CD4-positive, alpha-beta memory T cell (primary cell): ENCODE data around the gene TMEM259. TPM values are rescaled to one million over a fixed set of nuclear protein-coding genes. Genes with fewer than 3 reads are reported as not detected.

Experiments
- CTCF ChIA-PET: fragments of 350-600 bp; sonication (Branson Sonifier 250); formaldehyde crosslinking; loops from one replicate; lab custom pipeline; 2021; ENCODE audit warnings: inconsistent platforms; ENCODE audit not compliant: partially characterized antibody; lab: Charles Lee
- POLR2A ChIA-PET: fragments of 350-600 bp; sonication (Branson Sonifier 250); formaldehyde crosslinking; loops from one replicate; lab custom pipeline; 2021; ENCODE audit not compliant: partially characterized antibody; lab: Charles Lee
- DNase-seq, 5 donors: peaks; one replicate each; pipeline versions ENCODE4 v3.0.0 to v3.0.0-alpha.2; 2020 to 2022; ENCODE audit warnings: mixed read lengths in 1 of 5
- H3K27ac ChIP-seq: one replicate; pipeline ENCODE4 v1.7.0; 2013; ENCODE audit warnings: low read depth, low read length
- H3K27me3 ChIP-seq: 2 replicates; pipeline ENCODE4 v1.7.0; 2013; ENCODE audit warnings: mild to moderate bottlenecking, low read length, moderate library complexity; ENCODE audit not compliant: insufficient read depth
- H3K36me3 ChIP-seq: 2 replicates; pipeline ENCODE4 v1.7.0; 2013; ENCODE audit warnings: mild to moderate bottlenecking, low read length, moderate library complexity; ENCODE audit not compliant: insufficient read depth
- H3K4me1 ChIP-seq: 2 replicates; pipeline ENCODE4 v1.7.0; 2013; ENCODE audit warnings: mild to moderate bottlenecking, low read length, moderate library complexity; ENCODE audit not compliant: insufficient read depth
- H3K4me3 ChIP-seq, 2 donors: one replicate each; pipeline ENCODE4 v1.7.0; 2013; ENCODE audit warnings: low read length in 2 of 2, mild to moderate bottlenecking in 1 of 2
- H3K9me3 ChIP-seq, 2 donors: one replicate each; pipeline ENCODE4 v1.7.0; 2013; ENCODE audit warnings: low read length in 2 of 2, control low read depth in 1 of 2; ENCODE audit not compliant: control insufficient read depth in 1 of 2
- H3K27ac Mint-ChIP-seq, 7 donors: one replicate each; pipeline ENCODE4 v1.8.0; 2020 to 2021; ENCODE audit warnings: mixed read lengths in 7 of 7, mild to moderate bottlenecking in 6 of 7, inconsistent platforms in 3 of 7, moderate library complexity in 3 of 7
- H3K27me3 Mint-ChIP-seq, 2 donors: one replicate each; pipeline ENCODE4 v1.8.0; 2020 to 2021; ENCODE audit warnings: mixed read lengths in 2 of 2
- H3K36me3 Mint-ChIP-seq, 2 donors: one replicate each; pipeline ENCODE4 v1.8.0; 2020 to 2021; ENCODE audit warnings: mixed read lengths in 2 of 2, inconsistent platforms in 1 of 2, mild to moderate bottlenecking in 1 of 2
- H3K4me1 Mint-ChIP-seq, 4 donors: one replicate each; pipeline ENCODE4 v1.8.0; 2020 to 2021; ENCODE audit warnings: mixed read lengths in 4 of 4, mild to moderate bottlenecking in 1 of 4
- H3K4me3 Mint-ChIP-seq, 8 donors: one replicate each; pipeline ENCODE4 v1.8.0; 2020 to 2021; ENCODE audit warnings: mixed read lengths in 8 of 8, mild to moderate bottlenecking in 7 of 8, moderate library complexity in 6 of 8, inconsistent platforms in 3 of 8
- H3K9me3 Mint-ChIP-seq, 8 donors: one replicate each; pipeline ENCODE4 v1.8.0; 2020 to 2021; ENCODE audit warnings: mixed read lengths in 8 of 8, mild to moderate bottlenecking in 5 of 8, inconsistent platforms in 3 of 8, moderate library complexity in 1 of 8
- intact Hi-C: fragments of 100-400 bp; cut with micrococcal nuclease; formaldehyde crosslinking; loops from one replicate; pipeline ENCODE4 v1.15.1; 2023
- polyA plus RNA-seq, 2 donors: library from polyadenylated mRNA; unstranded; fragments of 300-500 nt; fragmentation: Illumina TruSeq; gene quantifications; one replicate each; pipeline ENCODE4 v1.2.3, GENCODE V29; 2021
- total RNA-seq, 2 experiments: library from RNA; stranded (reverse); gene quantifications; one replicate each; pipeline ENCODE4 v1.2.3, GENCODE V29; 2021

Gene TMEM259
- total and polyA plus RNA-seq, 4 experiments from 2014 or later, result 40.5 to 329 (median 196) TPM

GRCh38 chr19:1014161-1015060, 6.5 kb downstream of the TMEM259 start:
- H3K4me3 Mint-ChIP-seq, result no peak overlapping the region
- POLR2A ChIA-PET, result interaction anchor here (1.1 to 21.2 kb wide), 3 partner anchors 15 to 61 kb away, joined by 4 to 1029 read pairs (median 146); partner anchors contain the start of genes ARHGAP45 and CNN2

GRCh38 chr19:1013218-1013617, 7.7 kb downstream of the TMEM259 start:
- peaks cover 26% of the 10 kb centered on the region for H3K36me3 ChIP-seq
- ChIA-PET CTCF (interaction anchor here (0.5 to 1.6 kb wide), 3 partner anchors 45 to 167 kb away, joined by 3 to 5 read pairs (median 4); no protein-coding TSS in a partner anchor), POLR2A (interaction anchor here (0.9 to 21.2 kb wide), 3 partner anchors 17 to 62 kb away, joined by 3 to 1029 read pairs (median 146); partner anchors contain the start of genes ARHGAP45 and CNN2)
- Mint-ChIP-seq H3K4me3 (no peak overlapping the region), H3K4me1 (peaks cover 10 to 27% (median 16%) of the 10 kb centered on the region in 4 donors), H3K9me3 (no peaks in the 10 kb centered on the region), H3K27ac (no peak overlapping the region), H3K27me3 (no peaks in the 10 kb centered on the region), H3K36me3 (peaks cover 0 to 5% of the 10 kb centered on the region in 2 donors)
- intact Hi-C loops, result no loop called here
- H3K27ac ChIP-seq, result no peak overlapping the region
- no peaks in the 10 kb centered on the region for H3K27me3 ChIP-seq
- H3K4me1 ChIP-seq, result peaks cover 31% of the 10 kb centered on the region
- no peak overlapping the region for H3K4me3 ChIP-seq
- DNase-seq, result no peak
- no peaks in the 10 kb centered on the region for H3K9me3 ChIP-seq

More at GRCh38 chr19:1014161-1015060, 6.5 kb downstream of the TMEM259 start:
- Histone ChIP-seq H3K36me3 (peaks cover 26% of the 10 kb centered on the region), H3K27me3 (no peaks in the 10 kb centered on the region), H3K9me3 (no peaks in the 10 kb centered on the region), H3K27ac (no peak overlapping the region), H3K4me3 (no peak overlapping the region), H3K4me1 (peaks cover 43% of the 10 kb centered on the region)
- H3K4me1 Mint-ChIP-seq, result peaks cover 12 to 39% (median 24%) of the 10 kb centered on the region in 4 donors
- H3K9me3 Mint-ChIP-seq, result no peaks in the 10 kb centered on the region
- H3K27me3 Mint-ChIP-seq, result no peaks in the 10 kb centered on the region
- intact Hi-C loops, result no loop called here
- H3K36me3 Mint-ChIP-seq, result peaks cover 0 to 4% of the 10 kb centered on the region in 2 donors
- DNase-seq, result no peak
- H3K27ac Mint-ChIP-seq, result peak overlapping the region in 2 of 7 donors; percentile 83 to 84
- CTCF ChIA-PET, result interaction anchor here (1.9 kb wide), 1 partner anchor 12 kb away, joined by 6 read pairs; the partner anchor contains the start of gene CNN2

- intact Hi-C loops, result no loop called here
- DNase-seq, result no peak
- H3K4me1 Mint-ChIP-seq, result peaks cover 9 to 18% (median 11%) of the 10 kb centered on the region in 4 donors
- no peak overlapping the region for H3K4me3 Mint-ChIP-seq
- ChIA-PET POLR2A (no interaction called here), CTCF (interaction anchor here (1.6 kb wide), 1 partner anchor 45 kb away, joined by 4 read pairs; no protein-coding TSS in a partner anchor)
- Histone ChIP-seq H3K36me3 (peaks cover 26% of the 10 kb centered on the region), H3K4me3 (no peak overlapping the region), H3K9me3 (no peaks in the 10 kb centered on the region), H3K27ac (no peak overlapping the region), H3K4me1 (peaks cover 22% of the 10 kb centered on the region), H3K27me3 (no peaks in the 10 kb centered on the region)
- no peaks in the 10 kb centered on the region for H3K27me3 Mint-ChIP-seq
- H3K36me3 Mint-ChIP-seq, result peaks cover 0 to 5% of the 10 kb centered on the region in 2 donors
- H3K27ac Mint-ChIP-seq, result no peak overlapping the region
- no peaks in the 10 kb centered on the region for H3K9me3 Mint-ChIP-seq
Observed at GRCh38 chr19:1012334-1012733, 8.6 kb downstream of the TMEM259 start.

- intact Hi-C loops, result no loop called here
- peaks cover 0 to 3% of the 10 kb centered on the region in 2 donors for H3K36me3 Mint-ChIP-seq
- CTCF ChIA-PET, result interaction anchor here (1.6 kb wide), 1 partner anchor 46 kb away, joined by 4 read pairs; no protein-coding TSS in a partner anchor
- POLR2A ChIA-PET, result no interaction called here
- no peak overlapping the region for H3K27ac Mint-ChIP-seq
- Histone ChIP-seq H3K9me3 (no peaks in the 10 kb centered on the region), H3K4me3 (no peak overlapping the region), H3K36me3 (peaks cover 26% of the 10 kb centered on the region), H3K27ac (no peak overlapping the region), H3K27me3 (no peaks in the 10 kb centered on the region), H3K4me1 (peaks cover 18% of the 10 kb centered on the region)
- DNase-seq, result no peak
- H3K4me3 Mint-ChIP-seq, result no peak overlapping the region
- peaks cover 5 to 14% (median 6%) of the 10 kb centered on the region in 4 donors for H3K4me1 Mint-ChIP-seq
- no peaks in the 10 kb centered on the region for H3K27me3 Mint-ChIP-seq
- H3K9me3 Mint-ChIP-seq, result no peaks in the 10 kb centered on the region
Observed at GRCh38 chr19:1011831-1012333, 9.0 kb downstream of the TMEM259 start.

GRCh38 chr19:1010586-1011510, 10.1 kb downstream of the TMEM259 start:
- Histone ChIP-seq H3K27ac (no peak overlapping the region), H3K27me3 (no peaks in the 10 kb centered on the region), H3K36me3 (peaks cover 26% of the 10 kb centered on the region), H3K4me3 (no peak overlapping the region), H3K4me1 (peaks cover 8% of the 10 kb centered on the region), H3K9me3 (no peaks in the 10 kb centered on the region)
- ChIA-PET POLR2A (interaction anchor here (1.3 to 1.5 kb wide), 2 partner anchors 8 to 30 kb away, joined by 5 read pairs; no protein-coding TSS in a partner anchor), CTCF (no interaction called here)
- intact Hi-C loops, result no loop called here
- Mint-ChIP-seq H3K27ac (no peak overlapping the region), H3K27me3 (no peaks in the 10 kb centered on the region), H3K36me3 (peaks cover 0 to 2% of the 10 kb centered on the region in 2 donors), H3K4me1 (peaks cover 0 to 5% (median 1%) of the 10 kb centered on the region in 4 donors), H3K4me3 (peak overlapping the region in 1 of 8 donors; percentile 31), H3K9me3 (no peaks in the 10 kb centered on the region)
- DNase-seq, result no peak

GRCh38 chr19:1009981-1010538, 10.9 kb downstream of the TMEM259 start:
- POLR2A ChIA-PET, result interaction anchor here (1.3 to 1.5 kb wide), 2 partner anchors 9 to 31 kb away, joined by 5 read pairs; no protein-coding TSS in a partner anchor
- H3K27ac Mint-ChIP-seq, result no peak overlapping the region
- Histone ChIP-seq H3K9me3 (no peaks in the 10 kb centered on the region), H3K36me3 (peaks cover 26% of the 10 kb centered on the region), H3K27ac (no peak overlapping the region), H3K4me1 (no peaks in the 10 kb centered on the region), H3K4me3 (no peak overlapping the region), H3K27me3 (no peaks in the 10 kb centered on the region)
- no peak overlapping the region for H3K4me3 Mint-ChIP-seq
- H3K4me1 Mint-ChIP-seq, result peaks cover 0 to 3% (median under 1%) of the 10 kb centered on the region in 4 donors
- DNase-seq, result no peak
- CTCF ChIA-PET, result no interaction called here
- H3K27me3 Mint-ChIP-seq, result no peaks in the 10 kb centered on the region
- no peaks in the 10 kb centered on the region for H3K9me3 Mint-ChIP-seq
- intact Hi-C loops, result no loop called here
- peaks cover 0 to 2% of the 10 kb centered on the region in 2 donors for H3K36me3 Mint-ChIP-seq
